DND-41 (cell line): ENCODE data around the gene IRF5.

Source experiments
- ATAC-seq: fragments of 200-7000 bp; cut with Tn5 transposase; 3 replicates; pipeline ENCODE4 v1.9.1; 2021; ENCODE audit warnings: low read depth; ENCODE audit not compliant: insufficient read depth
- DNase-seq: peaks from one replicate; pipeline ENCODE4 v3.0.0-alpha.2; 2020
- H2AFZ ChIP-seq: 2 replicates; pipeline ENCODE4 v1.6.0; 2012; ENCODE audit warnings: low read depth, low read length
- H3K27ac ChIP-seq: 2 replicates; pipeline ENCODE4 v1.5.1; 2012; ENCODE audit warnings: low read length, inconsistent platforms
- H3K27me3 ChIP-seq: fragments of 200-600 bp; sonication (generic); 2 replicates; pipeline ENCODE4 v1.6.0; 2012; ENCODE audit warnings: low read length, mild to moderate bottlenecking, inconsistent platforms; ENCODE audit not compliant: insufficient read depth, poor library complexity
- H3K36me3 ChIP-seq: 2 replicates; pipeline ENCODE4 v1.5.1; 2012; ENCODE audit warnings: low read length, inconsistent platforms; ENCODE audit not compliant: insufficient read depth
- H3K4me1 ChIP-seq: 2 replicates; pipeline ENCODE4 v1.5.1; 2012; ENCODE audit warnings: mild to moderate bottlenecking, low read length; ENCODE audit not compliant: insufficient read depth
- H3K4me2 ChIP-seq: 2 replicates; pipeline ENCODE4 v1.6.0; 2012; ENCODE audit warnings: mild to moderate bottlenecking, moderate library complexity, low read length, inconsistent platforms; ENCODE audit not compliant: insufficient read depth
- H3K4me3 ChIP-seq, 2 experiments: fragments of 200-600 bp in 1 of 2; shearing (Covaris generic) in 1 of 2; 2 replicates each; pipeline ENCODE4 v1.5.1; 2012 to 2016; ENCODE audit warnings: inconsistent platforms in 2 of 2, low read length in 2 of 2, mild to moderate bottlenecking in 2 of 2, low read depth in 1 of 2, moderate library complexity in 1 of 2
- H3K79me2 ChIP-seq: 2 replicates; pipeline ENCODE4 v1.6.0; 2012; ENCODE audit warnings: low read length, inconsistent platforms; ENCODE audit not compliant: insufficient read depth
- H3K9ac ChIP-seq: 2 replicates; pipeline ENCODE4 v1.6.0; 2012; ENCODE audit warnings: low read depth, mild to moderate bottlenecking, inconsistent platforms, low read length, moderate library complexity
- H3K9me3 ChIP-seq: 2 replicates; pipeline ENCODE4 v1.5.1; 2012; ENCODE audit warnings: low read length, moderate library complexity, mild to moderate bottlenecking, inconsistent platforms; ENCODE audit not compliant: insufficient read depth, severe bottlenecking
- H4K20me1 ChIP-seq: 2 replicates; pipeline ENCODE4 v1.6.0; 2012; ENCODE audit warnings: low read length; ENCODE audit not compliant: insufficient read depth
- EZH2 ChIP-seq: IDR thresholded peaks from 3 replicates; pipeline ENCODE4 v1.6.1; 2012; ENCODE audit warnings: borderline replicate concordance, low read depth, mild to moderate bottlenecking, moderate library complexity, low read length, inconsistent platforms; ENCODE audit not compliant: severe bottlenecking
- TF ChIP-seq, protein P1 (sequence below): IDR thresholded peaks from 2 replicates; pipeline ENCODE4 v1.5.1; 2012; ENCODE audit warnings: borderline replicate concordance, low read length, moderate library complexity, mild to moderate bottlenecking; ENCODE audit not compliant: poor library complexity, severe bottlenecking; ENCODE audit errors: extremely low read depth

Gene IRF5

DNA sequence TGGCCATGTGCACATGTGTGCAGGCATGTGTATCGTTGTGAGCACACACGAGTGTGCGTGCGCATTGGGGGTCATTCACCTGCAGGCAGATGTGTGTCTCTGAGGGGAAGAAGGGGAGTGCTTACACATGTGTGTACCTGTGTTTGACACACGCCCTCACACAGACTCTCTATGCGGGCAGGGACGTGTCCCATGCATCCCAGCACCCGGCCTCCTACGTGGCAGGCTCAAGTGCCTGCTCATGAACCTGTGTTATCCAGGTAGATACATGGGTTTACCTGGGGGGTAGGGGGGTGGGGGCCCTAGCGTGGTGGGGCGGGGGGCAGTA, 45.8 kb upstream of the IRF5 start:
- Histone ChIP-seq H4K20me1 (no peaks in the 10 kb centered on the region; the same call in 1 of the 2 replicates), H3K79me2 (no peaks in the 10 kb centered on the region), H3K9ac (no peak overlapping the region), H3K4me2 (no peak overlapping the region), H2AFZ (no peak overlapping the region), H3K9me3 (no peaks in the 10 kb centered on the region), H3K27ac (no peak overlapping the region), H3K27me3 (no peaks in the 10 kb centered on the region), H3K4me1 (no peaks in the 10 kb centered on the region), H3K36me3 (no peaks in the 10 kb centered on the region), H3K4me3 (no peak overlapping the region)
- TF ChIP-seq, protein P1, sequence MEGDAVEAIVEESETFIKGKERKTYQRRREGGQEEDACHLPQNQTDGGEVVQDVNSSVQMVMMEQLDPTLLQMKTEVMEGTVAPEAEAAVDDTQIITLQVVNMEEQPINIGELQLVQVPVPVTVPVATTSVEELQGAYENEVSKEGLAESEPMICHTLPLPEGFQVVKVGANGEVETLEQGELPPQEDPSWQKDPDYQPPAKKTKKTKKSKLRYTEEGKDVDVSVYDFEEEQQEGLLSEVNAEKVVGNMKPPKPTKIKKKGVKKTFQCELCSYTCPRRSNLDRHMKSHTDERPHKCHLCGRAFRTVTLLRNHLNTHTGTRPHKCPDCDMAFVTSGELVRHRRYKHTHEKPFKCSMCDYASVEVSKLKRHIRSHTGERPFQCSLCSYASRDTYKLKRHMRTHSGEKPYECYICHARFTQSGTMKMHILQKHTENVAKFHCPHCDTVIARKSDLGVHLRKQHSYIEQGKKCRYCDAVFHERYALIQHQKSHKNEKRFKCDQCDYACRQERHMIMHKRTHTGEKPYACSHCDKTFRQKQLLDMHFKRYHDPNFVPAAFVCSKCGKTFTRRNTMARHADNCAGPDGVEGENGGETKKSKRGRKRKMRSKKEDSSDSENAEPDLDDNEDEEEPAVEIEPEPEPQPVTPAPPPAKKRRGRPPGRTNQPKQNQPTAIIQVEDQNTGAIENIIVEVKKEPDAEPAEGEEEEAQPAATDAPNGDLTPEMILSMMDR = no peak
- TF ChIP-seq EZH2 = no peak
- no peak for ATAC-seq
- no peak for DNase-seq

DNA sequence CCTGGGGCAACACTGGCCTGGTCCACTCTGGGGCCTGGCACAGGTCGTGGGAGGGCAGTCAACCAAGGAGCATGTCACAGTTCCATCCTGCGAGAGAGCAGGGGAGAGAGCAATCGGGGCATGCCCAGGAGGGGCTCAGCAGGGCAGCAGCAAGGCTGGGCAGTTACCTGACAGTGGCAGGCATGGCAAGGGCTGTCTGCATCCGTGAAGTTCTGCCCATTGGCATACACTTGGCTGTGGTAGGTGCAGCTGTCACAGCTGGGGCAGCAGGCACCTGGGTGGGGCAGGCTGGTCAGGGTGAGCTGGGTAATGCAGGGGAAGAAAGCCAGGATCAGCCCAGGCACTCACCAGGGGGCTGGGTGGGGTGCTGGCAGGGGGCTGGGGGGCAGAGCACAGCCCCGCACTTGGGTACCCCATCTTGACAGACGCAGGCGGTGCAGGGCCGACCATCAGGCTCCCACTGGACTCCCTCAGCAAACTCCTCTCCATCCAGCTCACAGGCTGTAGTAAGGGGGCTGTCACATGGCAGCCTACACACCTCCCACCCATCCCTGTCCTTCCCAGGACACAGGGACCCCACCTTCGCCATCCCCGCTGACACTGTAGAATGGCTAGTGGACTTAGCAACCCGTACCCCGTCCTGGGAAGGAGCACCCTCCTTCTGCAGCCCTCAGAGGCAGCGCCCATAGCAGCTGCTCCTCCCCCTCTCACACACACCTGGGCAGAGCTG, 45.0 kb upstream of the IRF5 start:
- no peak overlapping the region for H3K4me3 ChIP-seq
- H3K27ac ChIP-seq = no peak overlapping the region
- no peak overlapping the region for H2AFZ ChIP-seq
- H3K36me3 ChIP-seq = no peaks in the 10 kb centered on the region
- no peaks in the 10 kb centered on the region for H3K79me2 ChIP-seq
- no peak for ATAC-seq
- no peaks in the 10 kb centered on the region for H3K9me3 ChIP-seq
- no peak overlapping the region for H3K9ac ChIP-seq
- no peak for TF ChIP-seq EZH2
- TF ChIP-seq, protein P1 = no peak
- no peaks in the 10 kb centered on the region for H3K27me3 ChIP-seq
- no peak for DNase-seq
- no peaks in the 10 kb centered on the region for H3K4me1 ChIP-seq
- H3K4me2 ChIP-seq = no peak overlapping the region
- H4K20me1 ChIP-seq = no peaks in the 10 kb centered on the region; the same call in 1 of the 2 replicates

DNA sequence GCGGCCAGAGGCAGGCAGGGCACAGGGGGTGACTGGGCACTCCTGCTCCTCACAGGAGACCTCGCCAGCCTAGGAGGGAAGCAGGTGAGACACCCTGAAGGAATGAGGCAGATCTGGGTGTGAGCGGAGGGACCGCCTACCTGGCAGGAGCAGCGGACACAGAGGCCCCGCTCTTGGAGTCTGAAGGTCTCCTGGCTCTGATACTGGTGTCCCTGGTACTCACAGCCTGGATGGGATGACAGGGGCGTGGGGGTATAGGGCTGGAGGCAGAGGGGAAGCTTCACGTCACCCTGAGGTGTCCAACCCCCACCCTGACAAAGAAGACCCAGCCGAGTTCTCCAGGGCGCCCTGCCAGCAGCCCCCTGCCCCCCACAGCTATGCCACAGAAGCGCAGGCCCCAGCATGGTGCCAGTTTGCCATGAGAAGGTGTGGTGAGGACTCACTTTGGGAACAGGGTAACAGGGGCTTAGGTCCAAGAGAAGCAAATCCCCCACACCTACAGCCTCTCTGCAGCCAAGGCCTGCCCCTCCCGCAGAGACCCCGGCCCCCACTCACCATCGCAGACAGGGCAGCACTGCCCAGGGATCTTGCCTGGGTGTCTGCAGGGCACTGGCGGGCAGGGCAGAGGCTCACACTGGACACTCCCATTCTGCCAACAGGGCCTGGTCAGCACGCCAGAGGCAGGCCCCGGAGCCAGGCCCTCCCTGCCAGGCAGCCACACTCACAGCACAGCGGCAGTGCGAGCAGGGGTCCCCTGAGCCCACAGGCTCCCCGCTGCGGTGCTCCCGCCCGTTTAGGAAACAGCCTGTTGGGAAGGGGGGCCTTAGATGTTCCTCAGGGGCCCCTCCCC, 44.3 kb upstream of the IRF5 start:
- DNase-seq = no peak
- Histone ChIP-seq H3K36me3 (no peaks in the 10 kb centered on the region), H3K79me2 (no peaks in the 10 kb centered on the region), H3K4me3 (no peak overlapping the region), H3K27ac (no peak overlapping the region), H2AFZ (no peak overlapping the region), H3K4me1 (no peaks in the 10 kb centered on the region), H3K27me3 (no peaks in the 10 kb centered on the region), H3K4me2 (no peak overlapping the region), H4K20me1 (no peaks in the 10 kb centered on the region), H3K9ac (no peak overlapping the region), H3K9me3 (no peaks in the 10 kb centered on the region)
- TF ChIP-seq EZH2 = no peak
- ATAC-seq = no peak

DNA sequence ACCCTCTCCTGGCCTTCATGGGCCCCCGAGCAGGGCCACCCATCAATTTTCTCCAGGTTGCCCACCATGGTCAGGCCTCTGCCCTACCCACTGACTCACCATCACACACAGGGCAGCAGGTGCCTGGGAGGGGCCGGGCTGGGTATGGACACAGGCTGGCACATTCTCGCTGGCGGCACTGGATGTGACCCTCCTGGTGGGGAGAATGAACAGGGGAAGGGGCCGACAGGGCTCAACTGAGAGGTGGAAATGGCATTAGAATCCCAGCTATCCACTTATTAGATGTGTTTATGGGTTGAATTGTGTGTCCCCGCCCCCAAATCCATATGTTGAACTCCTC, 43.7 kb upstream of the IRF5 start:
- no peak overlapping the region for H3K4me2 ChIP-seq
- H3K36me3 ChIP-seq = no peaks in the 10 kb centered on the region
- H4K20me1 ChIP-seq = no peaks in the 10 kb centered on the region
- H3K27ac ChIP-seq = no peak overlapping the region
- ATAC-seq = no peak
- H3K4me3 ChIP-seq = no peak overlapping the region
- H2AFZ ChIP-seq = no peak overlapping the region
- no peaks in the 10 kb centered on the region for H3K4me1 ChIP-seq
- no peaks in the 10 kb centered on the region for H3K79me2 ChIP-seq
- no peak overlapping the region for H3K9ac ChIP-seq
- TF ChIP-seq EZH2 = no peak
- TF ChIP-seq, protein P1 = no peak
- H3K9me3 ChIP-seq = peaks cover 1% of the 10 kb centered on the region
- DNase-seq = no peak
- H3K27me3 ChIP-seq = no peaks in the 10 kb centered on the region
